GM12874 (cell line): Measurements from ENCODE around the gene DUSP16.

Experiments
- TF ChIP-seq, protein P1 (sequence below): IDR thresholded peaks from 2 replicates; pipeline ENCODE4 v1.5.1; 2011; ENCODE audit warnings: low read depth, mild to moderate bottlenecking, control low read depth, low read length, moderate library complexity; ENCODE audit not compliant: insufficient read depth

The DUSP16 gene

DNA sequence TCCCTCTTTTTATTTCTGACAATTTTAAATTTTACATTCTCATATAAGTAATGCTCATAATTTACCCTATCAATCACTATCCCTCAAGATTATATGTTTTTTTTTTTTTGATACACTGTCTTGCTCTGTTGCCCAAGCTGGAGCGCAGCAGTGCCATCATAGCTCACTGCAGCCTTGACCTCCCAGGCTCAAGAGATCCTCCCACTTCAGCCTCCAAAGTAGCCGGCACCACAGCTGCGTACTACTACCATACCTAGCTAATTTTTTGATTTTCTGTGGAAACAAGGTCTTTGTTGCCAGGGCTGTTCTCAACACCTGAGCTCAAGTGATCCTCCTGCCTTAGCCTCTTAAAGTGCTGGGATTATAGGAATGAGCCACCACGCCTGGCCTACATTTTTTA is 4.4 kb downstream of the DUSP16 start:
- TF ChIP-seq, protein P1, sequence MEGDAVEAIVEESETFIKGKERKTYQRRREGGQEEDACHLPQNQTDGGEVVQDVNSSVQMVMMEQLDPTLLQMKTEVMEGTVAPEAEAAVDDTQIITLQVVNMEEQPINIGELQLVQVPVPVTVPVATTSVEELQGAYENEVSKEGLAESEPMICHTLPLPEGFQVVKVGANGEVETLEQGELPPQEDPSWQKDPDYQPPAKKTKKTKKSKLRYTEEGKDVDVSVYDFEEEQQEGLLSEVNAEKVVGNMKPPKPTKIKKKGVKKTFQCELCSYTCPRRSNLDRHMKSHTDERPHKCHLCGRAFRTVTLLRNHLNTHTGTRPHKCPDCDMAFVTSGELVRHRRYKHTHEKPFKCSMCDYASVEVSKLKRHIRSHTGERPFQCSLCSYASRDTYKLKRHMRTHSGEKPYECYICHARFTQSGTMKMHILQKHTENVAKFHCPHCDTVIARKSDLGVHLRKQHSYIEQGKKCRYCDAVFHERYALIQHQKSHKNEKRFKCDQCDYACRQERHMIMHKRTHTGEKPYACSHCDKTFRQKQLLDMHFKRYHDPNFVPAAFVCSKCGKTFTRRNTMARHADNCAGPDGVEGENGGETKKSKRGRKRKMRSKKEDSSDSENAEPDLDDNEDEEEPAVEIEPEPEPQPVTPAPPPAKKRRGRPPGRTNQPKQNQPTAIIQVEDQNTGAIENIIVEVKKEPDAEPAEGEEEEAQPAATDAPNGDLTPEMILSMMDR: no peak

DNA sequence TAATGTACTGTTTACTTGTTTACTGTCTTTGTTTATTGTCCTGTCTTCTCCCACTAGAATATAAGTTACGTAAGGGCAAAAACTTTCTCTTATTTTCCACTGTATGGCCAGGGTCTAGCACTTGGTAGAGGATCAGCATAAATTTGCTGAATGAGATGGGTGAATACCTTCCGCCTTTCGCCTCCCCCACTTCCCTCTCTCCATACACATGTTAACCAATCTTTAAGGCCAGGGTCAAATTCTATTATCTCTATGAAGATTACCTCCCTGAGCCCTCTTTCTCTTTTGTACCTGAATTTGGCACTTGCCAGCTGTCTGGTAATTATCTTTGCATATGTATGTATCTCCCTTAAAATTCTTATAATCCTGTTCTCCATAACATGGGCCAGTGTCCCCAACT is 4.9 kb downstream of the DUSP16 start:
- TF ChIP-seq, protein P1: no peak

DNA sequence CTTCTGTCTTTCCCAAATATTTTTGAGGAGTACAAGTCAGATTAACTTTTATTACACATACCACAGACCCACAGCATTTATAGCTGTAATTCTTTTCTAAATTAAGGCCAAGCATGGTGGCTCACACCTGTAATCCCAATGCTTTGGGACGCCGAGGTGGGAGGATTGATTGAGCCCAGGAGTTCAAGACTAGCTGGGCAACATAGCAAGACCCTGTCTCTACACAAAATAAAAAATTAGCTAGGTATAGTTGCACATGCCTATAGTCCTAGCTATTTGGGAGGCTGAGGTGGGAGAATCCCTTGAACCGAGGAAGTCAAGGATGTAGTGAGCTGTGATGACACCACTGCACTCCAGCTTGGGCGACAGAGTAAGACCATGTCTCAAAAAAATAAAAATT is 7.0 kb downstream of the DUSP16 start:
- TF ChIP-seq, protein P1: no peak

DNA sequence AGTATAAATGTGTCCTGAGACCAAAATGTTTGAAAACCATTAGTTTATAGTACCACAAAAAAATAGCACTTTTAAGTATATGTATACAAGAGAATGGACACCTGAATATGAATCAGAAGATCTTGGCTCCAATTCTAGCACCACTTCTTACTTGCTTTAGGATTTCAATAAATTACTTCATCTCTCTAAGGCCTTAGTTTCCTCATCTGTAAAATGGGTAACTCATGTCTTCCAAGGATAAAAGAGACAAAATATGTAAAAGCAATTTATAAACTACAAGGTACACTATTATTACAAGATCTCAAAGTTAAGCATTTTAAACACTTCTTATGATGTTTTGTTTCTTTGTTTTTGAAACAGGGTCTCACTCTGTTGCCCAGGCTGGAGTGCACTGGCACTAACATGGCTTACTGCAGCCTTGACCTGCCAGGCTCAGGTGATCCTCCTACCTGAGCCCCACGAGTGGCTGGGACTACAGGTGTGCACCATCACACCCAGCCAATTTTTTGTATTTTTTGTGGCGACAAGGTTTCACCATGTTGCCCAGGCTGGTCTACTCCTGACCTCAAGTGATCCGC is 9.4 kb downstream of the DUSP16 start:
- TF ChIP-seq, protein P1: no peak

DNA sequence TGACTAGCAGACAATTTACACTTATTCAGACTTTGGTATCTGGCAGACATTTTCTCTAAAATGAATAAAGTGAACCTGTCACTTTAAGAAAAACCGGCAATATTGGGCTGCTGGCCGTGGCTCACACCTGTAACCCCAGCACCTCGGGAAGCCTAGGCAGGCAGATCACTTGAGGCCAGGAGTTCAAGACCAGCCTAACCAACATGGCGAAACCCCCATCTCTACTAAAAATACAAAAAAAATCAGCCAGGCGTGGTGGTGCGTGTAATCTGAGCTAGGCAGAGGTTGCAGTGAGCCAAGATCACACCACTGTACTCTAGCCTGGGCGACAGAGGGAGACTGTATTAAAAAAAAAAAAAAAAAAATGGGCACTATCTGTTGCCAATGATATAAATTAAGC is 11.5 kb downstream of the DUSP16 start:
- TF ChIP-seq, protein P1: no peak

DNA sequence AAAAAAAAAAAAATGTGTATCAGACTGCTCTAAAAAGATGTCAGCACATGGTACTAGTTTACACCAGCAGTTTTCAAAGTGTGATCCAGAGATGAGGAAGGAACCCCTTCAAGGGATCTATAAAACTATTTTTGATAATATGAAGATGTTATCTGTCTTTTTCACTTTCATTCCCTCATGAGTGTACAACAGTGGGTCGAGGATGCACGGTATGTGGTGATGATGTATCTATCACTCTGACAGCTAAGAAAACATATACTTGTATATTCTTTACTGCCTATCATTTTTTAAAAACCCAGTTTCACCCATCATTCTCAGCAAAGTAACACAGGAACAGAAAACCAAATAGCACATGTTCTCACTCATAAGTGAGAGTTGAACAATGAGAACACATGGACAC is 12.4 kb downstream of the DUSP16 start:
- TF ChIP-seq, protein P1: no peak

DNA sequence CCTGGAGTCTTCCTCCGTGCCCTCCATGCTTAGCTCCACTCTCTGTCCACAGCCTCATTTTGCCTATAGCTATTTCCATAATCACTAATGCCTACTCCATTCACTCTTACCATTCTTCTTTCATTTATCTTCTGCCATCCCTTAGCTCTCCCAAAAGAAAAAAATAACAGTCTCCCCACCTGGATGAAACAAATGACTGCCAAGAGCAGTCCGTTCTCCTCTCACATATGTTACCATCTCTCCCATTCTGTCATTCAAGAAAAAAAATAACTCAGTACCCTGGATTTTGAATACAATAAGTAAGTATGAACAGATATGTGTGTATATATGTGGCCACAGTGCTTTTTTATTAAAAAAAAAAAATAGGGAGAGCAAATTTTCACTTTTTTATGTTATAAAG is 13.2 kb downstream of the DUSP16 start:
- TF ChIP-seq, protein P1: no peak
